T-helper 2 cell treated with Interferon-gamma antibody and Interleukin-4, amounts not matched to agents 5 μg/mL and 100 μg/mL, for 36 hours (primary cell): ENCODE measurements around the gene ANKRD34C.

Source experiments
- DNase-seq: peaks from one replicate; pipeline ENCODE4 v3.0.0; 2021; ENCODE audit warnings: low spot score
- H3K27ac Mint-ChIP-seq: one replicate; pipeline ENCODE4 v1.8.0; 2021; ENCODE audit warnings: mild to moderate bottlenecking, mixed read lengths
- H3K27me3 Mint-ChIP-seq: one replicate; pipeline ENCODE4 v1.8.0; 2021; ENCODE audit warnings: low read depth, mixed read lengths
- H3K36me3 Mint-ChIP-seq: one replicate; pipeline ENCODE4 v1.8.0; 2021; ENCODE audit warnings: low read depth, mixed read lengths
- H3K4me1 Mint-ChIP-seq: one replicate; pipeline ENCODE4 v1.8.0; 2021; ENCODE audit warnings: low read depth, mixed read lengths
- H3K4me3 Mint-ChIP-seq: one replicate; pipeline ENCODE4 v1.8.0; 2022; ENCODE audit warnings: mild to moderate bottlenecking, moderate library complexity, mixed read lengths
- H3K9me3 Mint-ChIP-seq: one replicate; pipeline ENCODE4 v1.8.0; 2021; ENCODE audit warnings: mixed read lengths

ANKRD34C gene

GRCh38 chr15:79294075-79294474 lies 11.6 kb downstream of the ANKRD34C start:
- Mint-ChIP-seq H3K36me3 (no peaks in the 10 kb centered on the region), H3K4me1 (peaks cover 3% of the 10 kb centered on the region), H3K27me3 (peaks cover 18% of the 10 kb centered on the region), H3K27ac (no peak overlapping the region), H3K4me3 (no peak overlapping the region), H3K9me3 (no peaks in the 10 kb centered on the region)
- DNase-seq = no peak

DNA sequence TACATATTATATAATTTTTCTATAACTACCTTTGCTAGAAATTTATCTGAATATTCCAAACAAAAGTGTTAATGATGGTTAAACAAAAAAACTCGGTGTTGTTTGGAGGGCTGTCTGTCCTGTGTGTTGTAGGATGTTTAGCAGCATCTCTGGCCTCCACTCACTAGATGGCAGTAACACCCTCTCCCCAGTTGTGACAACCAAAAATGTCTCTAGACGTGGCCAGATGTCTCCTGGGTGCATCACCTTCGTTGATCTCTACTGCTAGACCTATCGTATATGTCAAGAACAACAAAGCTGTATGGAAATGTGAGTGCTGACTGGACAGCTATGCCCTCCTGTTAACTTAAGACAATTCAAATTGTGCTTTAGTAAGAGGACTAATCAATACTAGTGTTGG lies 14.1 kb downstream of the ANKRD34C start:
- H3K4me3 Mint-ChIP-seq = no peak overlapping the region
- peaks cover 29% of the 10 kb centered on the region for H3K27me3 Mint-ChIP-seq
- DNase-seq = no peak
- no peaks in the 10 kb centered on the region for H3K9me3 Mint-ChIP-seq
- no peaks in the 10 kb centered on the region for H3K4me1 Mint-ChIP-seq
- no peaks in the 10 kb centered on the region for H3K36me3 Mint-ChIP-seq
- no peak overlapping the region for H3K27ac Mint-ChIP-seq

DNA sequence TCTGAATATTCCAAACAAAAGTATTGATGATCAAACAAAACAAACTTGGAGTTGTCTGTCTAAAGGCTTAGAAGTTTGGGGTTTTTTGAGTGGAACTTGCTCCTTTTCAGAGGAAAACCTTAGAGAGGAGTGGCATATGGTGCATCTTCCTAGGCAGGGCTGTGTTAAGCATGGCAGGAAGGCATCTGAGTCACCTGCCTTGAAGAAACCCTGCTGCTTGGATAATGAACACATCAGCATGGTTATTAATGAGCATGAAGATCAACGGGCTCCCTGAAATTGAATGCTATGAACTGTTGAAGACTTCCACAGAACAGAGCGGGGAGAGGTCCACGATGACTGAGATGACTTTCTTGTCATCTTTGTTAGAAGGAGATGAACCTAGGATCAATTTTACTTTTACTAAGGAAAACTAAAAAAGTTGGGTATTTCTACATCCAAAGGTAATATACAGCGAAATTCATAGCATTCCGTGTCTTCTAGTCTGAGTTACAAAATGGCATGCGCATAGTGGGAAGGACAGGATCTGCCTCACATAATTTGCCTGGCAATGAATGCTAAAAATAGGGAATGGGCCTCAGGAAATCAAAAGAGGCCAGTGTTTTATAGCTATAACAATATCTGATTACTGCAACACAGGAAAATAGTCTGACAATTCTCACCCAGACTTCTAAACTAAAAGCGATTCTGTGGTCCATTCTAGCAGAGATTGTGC lies 16.8 kb downstream of the ANKRD34C start:
- Mint-ChIP-seq H3K36me3 (no peaks in the 10 kb centered on the region), H3K27ac (no peak overlapping the region), H3K4me1 (no peaks in the 10 kb centered on the region), H3K9me3 (no peaks in the 10 kb centered on the region), H3K27me3 (peaks cover 46% of the 10 kb centered on the region), H3K4me3 (no peak overlapping the region)
- no peak for DNase-seq

DNA sequence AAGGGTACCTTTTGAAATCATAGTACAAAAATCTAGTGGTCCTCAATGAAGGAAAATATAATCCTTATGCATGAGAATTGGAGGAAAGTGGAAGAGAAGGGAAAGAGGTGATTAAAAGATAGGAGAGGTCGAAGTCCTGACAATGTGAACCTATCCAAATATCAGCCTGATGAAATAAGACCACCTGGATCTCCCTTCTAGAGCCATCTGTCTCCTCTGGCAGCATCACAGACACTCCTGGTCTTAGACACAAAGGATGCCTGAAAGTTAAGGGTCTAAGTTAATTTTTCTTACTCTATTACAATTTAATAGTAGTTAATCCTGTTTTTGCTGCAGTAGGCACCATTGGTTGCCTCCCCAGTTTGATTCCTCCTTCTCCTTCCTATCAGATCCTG lies 17.3 kb downstream of the ANKRD34C start:
- Mint-ChIP-seq H3K4me1 (no peaks in the 10 kb centered on the region), H3K4me3 (no peak overlapping the region), H3K27me3 (peaks cover 51% of the 10 kb centered on the region), H3K9me3 (no peaks in the 10 kb centered on the region), H3K36me3 (no peaks in the 10 kb centered on the region), H3K27ac (no peak overlapping the region)
- no peak for DNase-seq

GRCh38 chr15:79307251-79307650 lies 24.7 kb downstream of the ANKRD34C start:
- Mint-ChIP-seq H3K9me3 (no peaks in the 10 kb centered on the region), H3K4me1 (peaks cover 10% of the 10 kb centered on the region), H3K27me3 (peaks cover 49% of the 10 kb centered on the region), H3K36me3 (peaks cover 2% of the 10 kb centered on the region), H3K27ac (no peak overlapping the region), H3K4me3 (no peak overlapping the region)
- no peak for DNase-seq

DNA sequence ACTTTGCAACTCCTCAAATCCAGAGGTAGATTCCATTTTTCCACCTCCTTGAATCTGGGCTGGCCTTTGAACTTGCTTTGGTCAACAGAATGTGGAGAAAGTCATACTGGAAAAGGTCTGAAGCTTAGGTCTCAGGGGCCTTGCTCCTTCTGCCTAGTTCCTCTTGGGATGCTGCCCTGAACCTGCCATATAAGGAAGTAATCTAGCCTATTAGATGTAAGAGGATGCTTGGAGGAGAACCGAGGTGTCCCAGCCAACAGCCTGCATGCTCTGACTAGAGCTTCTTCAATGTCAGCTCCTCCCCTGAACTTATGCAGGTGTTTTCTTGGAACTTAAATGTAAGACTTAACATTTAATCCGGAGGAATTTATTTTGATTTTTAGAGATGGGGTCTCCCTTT lies 26.4 kb downstream of the ANKRD34C start:
- peaks cover 41% of the 10 kb centered on the region for H3K27me3 Mint-ChIP-seq
- H3K9me3 Mint-ChIP-seq = no peaks in the 10 kb centered on the region
- no peak overlapping the region for H3K27ac Mint-ChIP-seq
- no peak overlapping the region for H3K4me3 Mint-ChIP-seq
- peaks cover 17% of the 10 kb centered on the region for H3K36me3 Mint-ChIP-seq
- no peak for DNase-seq
- peaks cover 22% of the 10 kb centered on the region for H3K4me1 Mint-ChIP-seq

DNA sequence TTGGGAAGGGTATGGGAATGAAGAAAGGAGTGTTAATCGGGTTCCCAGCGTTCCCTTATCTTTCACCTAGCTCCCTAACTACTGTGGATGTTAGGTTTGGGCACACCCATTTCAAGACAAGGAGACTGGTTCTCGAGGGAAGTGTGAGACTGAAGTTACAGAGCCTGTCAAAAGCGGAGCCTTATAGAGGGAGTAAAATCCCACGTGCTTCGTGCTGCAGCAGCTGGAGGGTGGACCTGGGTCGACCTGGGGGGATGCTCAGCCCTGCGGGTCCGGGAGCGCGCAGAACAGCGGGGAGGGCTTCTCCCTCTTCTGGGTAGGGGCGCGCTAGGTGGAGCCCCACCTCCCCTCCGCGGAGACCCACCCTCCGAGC lies 28.1 kb downstream of the ANKRD34C start:
- peaks cover 24% of the 10 kb centered on the region for H3K4me1 Mint-ChIP-seq
- H3K36me3 Mint-ChIP-seq = peaks cover 31% of the 10 kb centered on the region
- peak overlapping the region; percentile 55 for H3K27ac Mint-ChIP-seq
- peak overlapping the region; percentile 82 for H3K4me3 Mint-ChIP-seq
- no peaks in the 10 kb centered on the region for H3K9me3 Mint-ChIP-seq
- peaks cover 28% of the 10 kb centered on the region for H3K27me3 Mint-ChIP-seq
- no peak for DNase-seq

DNA sequence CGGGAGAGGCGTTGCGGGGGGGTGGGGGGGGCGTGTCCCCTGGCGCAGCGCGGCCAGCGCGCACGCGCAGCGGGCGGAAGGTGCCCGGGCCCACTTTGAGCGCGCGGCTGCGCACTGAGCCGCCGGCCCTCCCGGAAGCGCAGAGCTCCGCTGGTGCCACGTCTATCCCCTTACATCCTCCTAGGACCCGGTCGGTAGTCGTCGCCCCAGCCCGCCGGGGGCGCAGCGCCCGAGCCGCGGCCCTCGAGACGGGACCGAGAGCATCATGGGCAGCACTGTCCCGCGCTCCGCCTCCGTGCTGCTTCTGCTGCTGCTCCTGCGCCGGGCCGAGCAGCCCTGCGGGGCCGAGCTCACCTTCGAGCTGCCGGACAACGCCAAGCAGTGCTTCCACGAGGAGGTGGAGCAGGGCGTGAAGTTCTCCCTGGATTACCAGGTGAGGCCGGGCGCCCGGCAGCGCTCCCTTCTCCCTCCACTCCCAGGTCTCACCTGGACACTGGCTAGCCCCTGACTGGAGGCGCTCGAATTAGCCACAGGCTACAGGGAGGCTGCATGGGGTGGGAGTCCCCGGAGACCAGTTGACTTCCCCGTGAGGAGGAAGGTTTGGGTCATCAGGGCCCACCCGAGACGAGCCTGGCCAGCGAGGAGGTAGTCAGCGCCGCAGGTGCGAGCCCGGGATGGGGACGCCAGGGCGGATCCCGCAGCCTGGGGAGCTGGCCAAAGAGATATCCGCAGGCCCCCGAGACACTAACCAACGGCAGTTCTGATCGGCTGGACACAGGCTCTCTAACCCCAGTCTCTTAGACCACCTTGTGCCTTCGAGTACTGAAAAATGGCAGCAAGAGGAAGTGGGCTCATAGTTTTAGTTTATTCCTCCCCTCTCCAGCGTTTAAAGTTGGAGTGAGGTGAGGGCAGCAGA lies 28.7 kb downstream of the ANKRD34C start, which contains the start of gene TMED3:
TSS of gene TMED3 (plus strand) at position 128 of the 916 bp plus-strand sequence. CDS start at position 266, 138 bp downstream.
- Mint-ChIP-seq H3K4me3 (peak within 1 kb of the TSS; percentile 94), H3K27ac (peak within 1 kb of the TSS; percentile 78), H3K36me3 (peaks cover 33% of the 10 kb centered on the region), H3K27me3 (peaks cover 25% of the 10 kb centered on the region), H3K9me3 (no peaks in the 10 kb centered on the region), H3K4me1 (peaks cover 24% of the 10 kb centered on the region)
- DNase-seq = peak; percentile 87

DNA sequence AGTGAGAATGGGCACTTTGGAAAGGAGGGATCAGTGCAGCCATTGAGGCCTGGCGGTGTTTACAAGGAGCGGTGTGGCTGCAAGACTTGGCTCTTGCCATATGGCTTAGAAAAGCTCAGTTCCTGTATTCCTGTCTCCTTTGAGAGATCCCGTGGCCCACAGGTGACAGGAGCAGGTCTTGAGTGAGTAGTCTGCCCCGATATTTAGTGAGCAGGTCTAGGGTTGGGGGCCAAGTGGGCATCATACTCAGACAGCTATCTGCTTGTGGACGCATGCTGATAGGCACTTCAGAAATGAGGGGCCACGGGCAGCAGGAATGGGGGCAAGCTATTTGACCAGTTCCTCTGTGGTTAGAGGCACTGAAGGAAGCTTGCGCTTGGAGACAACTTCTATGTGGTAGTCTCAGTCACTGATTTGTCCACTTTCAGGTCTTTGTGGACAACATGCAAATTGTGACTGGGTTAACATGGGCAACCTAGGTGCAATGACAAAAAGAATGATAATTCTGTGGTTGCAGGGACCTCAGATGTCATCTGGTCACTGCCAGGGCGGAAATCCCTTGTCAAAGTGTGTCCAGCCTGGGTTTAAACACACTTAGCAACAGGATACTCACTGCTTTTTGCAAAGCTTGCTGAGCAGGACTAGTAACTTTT lies 29.5 kb downstream of the ANKRD34C start:
- no peak for DNase-seq
- Mint-ChIP-seq H3K4me3 (peak overlapping the region; percentile 94), H3K9me3 (no peaks in the 10 kb centered on the region), H3K4me1 (peaks cover 26% of the 10 kb centered on the region), H3K36me3 (peaks cover 41% of the 10 kb centered on the region), H3K27me3 (peaks cover 24% of the 10 kb centered on the region), H3K27ac (peak overlapping the region; percentile 78)

DNA sequence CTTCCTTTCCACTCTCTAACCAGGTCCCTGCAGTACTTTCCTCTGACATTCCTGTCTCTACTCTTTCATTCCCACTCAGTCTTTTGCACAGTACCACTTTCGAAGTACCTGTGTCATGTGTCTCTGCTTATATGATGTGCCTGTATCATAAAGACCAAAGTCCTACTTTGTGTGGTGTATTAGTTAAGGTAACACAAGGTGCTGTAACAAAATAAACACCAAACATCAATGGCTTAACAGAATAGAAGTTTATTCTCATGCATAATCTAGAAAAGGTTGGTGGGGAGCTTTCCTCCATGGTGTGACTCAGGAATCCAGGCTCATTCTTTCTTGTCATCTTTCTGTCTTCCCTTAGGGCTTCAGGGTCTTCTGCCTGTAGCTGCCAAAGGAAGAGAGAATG lies 31.7 kb downstream of the ANKRD34C start:
- no peak for DNase-seq
- no peaks in the 10 kb centered on the region for H3K9me3 Mint-ChIP-seq
- peaks cover 60% of the 10 kb centered on the region for H3K36me3 Mint-ChIP-seq
- H3K4me1 Mint-ChIP-seq = peaks cover 35% of the 10 kb centered on the region
- no peak overlapping the region for H3K27ac Mint-ChIP-seq
- H3K27me3 Mint-ChIP-seq = peaks cover 6% of the 10 kb centered on the region
- H3K4me3 Mint-ChIP-seq = no peak overlapping the region

GRCh38 chr15:79314811-79315210 lies 32.3 kb downstream of the ANKRD34C start:
- Mint-ChIP-seq H3K4me3 (no peak overlapping the region), H3K36me3 (peaks cover 66% of the 10 kb centered on the region), H3K9me3 (no peaks in the 10 kb centered on the region), H3K27me3 (peaks cover under 1% of the 10 kb centered on the region), H3K4me1 (peaks cover 40% of the 10 kb centered on the region), H3K27ac (no peak overlapping the region)
- no peak for DNase-seq

DNA sequence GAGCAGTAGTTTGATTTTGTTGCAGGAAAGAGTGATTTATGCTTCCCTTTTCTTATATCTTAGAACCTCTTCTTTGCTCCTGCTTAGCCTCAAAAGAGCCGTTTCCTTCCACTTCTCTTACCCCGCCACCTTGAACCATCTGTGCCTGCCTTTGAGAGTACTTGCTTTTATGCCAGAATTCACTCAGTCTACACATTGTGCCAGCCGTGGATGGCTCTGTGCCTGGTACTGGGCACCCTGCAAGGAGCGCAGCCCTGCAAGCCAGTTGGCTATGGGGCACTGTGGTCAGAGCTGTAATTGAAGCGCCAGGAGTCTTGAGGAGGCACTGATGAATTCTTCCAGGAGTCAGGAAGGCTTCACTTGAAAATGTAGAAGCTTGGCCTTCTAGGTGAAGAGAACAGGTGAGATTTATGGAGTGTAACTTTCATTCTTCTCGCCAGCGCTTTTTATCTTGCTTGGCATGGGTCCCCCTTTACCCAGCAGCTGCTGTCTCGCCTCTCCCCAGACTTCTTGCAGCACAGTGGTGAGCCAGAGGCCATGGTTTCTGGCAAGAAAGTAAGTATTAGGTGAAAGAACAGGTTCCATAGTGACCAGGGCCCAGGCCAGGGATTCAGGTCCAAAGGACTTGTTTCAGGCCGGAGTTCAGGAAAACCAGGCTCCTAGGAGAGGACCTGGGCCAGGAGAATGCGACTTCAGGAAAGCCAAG lies 33.3 kb downstream of the ANKRD34C start:
- peaks cover 70% of the 10 kb centered on the region for H3K36me3 Mint-ChIP-seq
- H3K4me1 Mint-ChIP-seq = peaks cover 37% of the 10 kb centered on the region
- H3K4me3 Mint-ChIP-seq = no peak overlapping the region
- no peak overlapping the region for H3K27ac Mint-ChIP-seq
- no peak for DNase-seq
- no peaks in the 10 kb centered on the region for H3K9me3 Mint-ChIP-seq
- no peaks in the 10 kb centered on the region for H3K27me3 Mint-ChIP-seq

DNA sequence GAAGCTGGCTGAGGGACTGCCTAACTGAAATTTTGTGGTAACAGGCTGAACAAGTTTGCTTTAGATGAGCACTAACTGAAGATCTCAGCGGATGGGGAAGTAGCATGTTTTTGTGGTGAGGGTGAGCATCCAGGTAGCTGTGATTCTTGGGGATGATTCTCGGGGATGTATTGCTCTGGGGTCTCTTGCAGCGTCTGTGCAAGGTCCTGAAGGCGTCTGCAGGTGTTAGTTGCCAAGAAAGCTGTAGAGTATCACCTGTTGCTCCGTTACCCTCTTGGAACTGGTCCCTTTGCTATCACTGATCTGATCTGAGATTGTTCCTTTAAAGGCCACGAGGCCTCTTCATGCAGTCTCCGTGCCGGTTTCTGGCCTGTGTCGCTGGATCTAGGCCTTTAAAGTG lies 34.3 kb downstream of the ANKRD34C start:
- Mint-ChIP-seq H3K4me3 (no peak overlapping the region), H3K27me3 (no peaks in the 10 kb centered on the region), H3K4me1 (peaks cover 34% of the 10 kb centered on the region), H3K9me3 (no peaks in the 10 kb centered on the region), H3K36me3 (peaks cover 75% of the 10 kb centered on the region), H3K27ac (no peak overlapping the region)
- no peak for DNase-seq
